Measurements from ENCODE around the gene GMCL2.
"Not testable (repeated sequence)": the region's sequence is repeated elsewhere in the genome, so short reads cannot be mapped to it uniquely, and the experiment has no call there.

The GMCL2 gene

DNA sequence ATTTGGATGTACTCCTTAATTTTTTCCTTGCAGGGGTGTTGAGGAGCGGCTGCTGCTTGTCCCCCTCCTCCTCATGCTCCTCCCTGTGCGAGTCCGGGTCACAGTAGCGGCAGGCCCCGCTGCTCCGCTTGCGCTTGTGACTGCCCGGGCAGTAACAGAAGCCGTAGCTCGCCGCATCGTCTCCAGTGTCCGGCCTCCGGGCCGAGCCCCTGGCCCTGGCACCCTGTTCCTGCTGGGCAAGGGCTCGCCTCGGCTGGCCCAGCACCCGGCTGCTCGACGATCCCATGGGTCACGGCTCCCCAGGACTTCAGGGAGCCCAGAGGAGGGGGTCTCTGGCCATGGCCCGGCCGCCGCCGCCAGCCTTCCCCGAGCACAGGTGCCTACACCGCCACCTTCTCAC, at the start of gene GMCL2:
Gene GMCL2, minus strand, starts transcription at position 358 of the 400 bp plus-strand sequence. Its CDS starts 72 bp downstream, at position 286.
- DNase-seq, result no peak

GRCh38 chr5:178236679-178237078, 49.5 kb upstream of the GMCL2 start:
- no peak for DNase-seq

GRCh38 chr5:178236126-178236525, 49.0 kb upstream of the GMCL2 start:
- DNase-seq, result no peak

DNA sequence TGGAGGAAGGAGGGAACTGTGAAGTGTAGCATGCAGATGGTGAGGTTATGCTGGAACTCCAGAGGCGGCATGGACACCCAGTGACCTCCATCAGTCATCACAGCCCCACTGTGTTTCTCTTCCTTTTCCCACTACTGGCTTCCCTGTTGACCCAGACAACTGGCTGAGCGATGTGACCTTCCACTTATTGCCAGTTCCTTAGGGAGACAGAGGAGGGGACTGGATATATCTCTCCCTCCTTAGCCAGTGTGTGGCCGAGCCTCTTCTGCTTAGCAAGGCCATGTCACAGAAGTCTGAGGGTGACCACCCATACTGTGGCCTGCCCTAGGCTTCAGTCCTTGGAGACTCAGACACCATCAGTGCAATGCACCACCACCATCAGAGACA, 48.4 kb upstream of the GMCL2 start:
- no peak for DNase-seq

GRCh38 chr5:178234750-178235587, 47.8 kb upstream of the GMCL2 start:
- DNase-seq, result peak; percentile 54 to 70

DNA sequence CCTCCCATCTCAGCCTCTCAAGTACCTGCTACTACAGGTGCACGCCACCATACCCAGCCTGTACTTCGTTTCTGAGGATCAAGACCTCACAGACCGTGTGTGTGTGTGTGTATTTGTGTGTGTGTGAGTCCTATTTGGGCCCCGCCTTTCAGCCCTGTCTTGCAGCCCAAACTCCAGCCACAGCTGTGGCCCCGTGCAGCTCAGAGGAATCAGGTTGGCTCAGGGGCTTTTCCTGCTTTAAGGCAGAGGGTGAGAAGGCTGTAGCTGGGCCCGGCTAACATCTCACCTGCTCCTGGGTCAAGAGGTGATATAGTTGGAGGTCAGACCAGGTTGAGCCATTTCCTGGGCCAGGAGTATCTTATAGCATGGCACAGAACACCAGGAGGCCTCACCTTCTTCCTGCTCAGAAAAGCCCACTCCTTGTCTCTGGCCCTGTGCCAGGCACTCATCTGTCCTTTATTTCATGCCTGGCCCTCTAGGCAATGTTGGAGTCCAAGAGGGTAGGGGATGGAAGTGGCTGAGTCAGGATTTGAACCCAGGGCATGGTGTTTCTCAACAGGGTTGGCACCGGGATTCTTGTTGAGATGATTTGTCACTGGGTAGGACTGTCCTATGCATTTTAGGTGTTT, 47.1 kb upstream of the GMCL2 start:
- DNase-seq, result no peak

DNA sequence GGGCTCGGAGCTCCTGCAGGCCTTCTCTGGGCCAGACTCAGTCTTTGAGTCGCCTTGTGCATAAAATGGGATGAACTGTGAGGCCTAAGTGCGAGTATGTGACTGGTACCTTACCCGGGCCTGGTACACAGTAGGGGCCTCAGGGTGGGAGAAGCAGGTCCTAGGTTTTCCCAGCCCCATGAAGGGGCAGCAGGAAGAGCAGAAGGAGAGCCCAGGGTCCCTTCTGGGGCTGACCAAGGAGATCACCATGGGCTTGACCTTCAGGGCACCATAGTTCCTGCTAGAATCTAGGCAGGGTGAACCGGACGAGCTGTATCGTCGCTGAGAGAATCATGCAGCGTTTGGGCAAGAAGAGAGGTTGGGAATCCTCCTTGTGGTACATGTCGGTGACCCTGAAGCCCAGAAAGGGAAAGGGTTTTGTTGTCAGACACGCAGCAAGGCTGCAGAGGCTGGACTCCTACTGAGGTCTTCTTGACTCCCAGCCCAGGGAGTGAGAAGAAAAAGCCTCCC, 45.8 kb upstream of the GMCL2 start:
- DNase-seq, result no peak

DNA sequence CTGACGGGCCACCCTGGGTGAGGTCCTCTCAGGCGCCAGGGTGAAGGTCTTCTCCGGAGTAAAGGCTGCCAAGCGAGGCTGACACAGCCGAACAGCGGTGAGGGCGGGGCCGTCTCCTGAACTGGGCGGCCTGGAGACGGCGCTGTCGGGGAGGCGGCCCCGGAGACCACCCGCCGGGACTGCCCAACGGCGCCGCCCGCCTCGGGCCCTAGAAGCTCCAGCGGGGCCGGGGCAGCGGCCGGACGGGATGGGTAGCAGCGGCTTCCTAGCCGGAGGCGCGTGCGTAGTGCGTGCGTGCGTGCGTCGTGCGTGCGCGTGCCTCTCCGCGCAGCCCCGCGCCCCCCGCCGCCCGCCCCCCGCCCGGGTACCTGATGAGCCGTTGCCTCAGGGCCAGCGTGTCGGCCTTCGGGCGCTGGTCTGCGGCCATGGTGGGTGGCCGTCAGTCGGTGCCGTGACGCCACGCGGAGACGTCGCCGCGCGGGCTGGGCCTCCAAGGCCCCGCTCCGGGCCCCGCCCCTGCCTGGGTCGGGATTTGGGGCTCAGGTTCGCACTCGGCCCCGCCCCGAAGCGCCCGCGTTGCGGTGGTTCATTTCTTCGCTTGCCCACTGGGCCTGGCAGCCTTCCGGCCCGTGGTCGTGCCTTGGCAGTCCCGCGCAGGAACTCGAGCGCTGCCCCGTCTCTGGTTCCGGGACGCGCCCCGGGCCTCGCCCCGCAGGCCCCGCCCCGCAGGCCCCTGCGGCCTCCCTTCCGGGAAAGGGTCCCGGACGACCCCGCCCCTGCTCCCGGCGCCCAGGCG, 45.2 kb upstream of the GMCL2 start, which contains the start of gene PHYKPL:
Gene PHYKPL, minus strand, starts transcription at position 679 of the 796 bp plus-strand sequence. Its CDS starts 252 bp downstream, at position 427.
- DNase-seq, result peak; percentile 53 to 55

GRCh38 chr5:178231539-178232123, 44.5 kb upstream of the GMCL2 start:
- no peak for DNase-seq

- DNase-seq, result no peak
Observed at GRCh38 chr5:178230879-178231538, 43.8 kb upstream of the GMCL2 start.

- DNase-seq, result no peak
Observed at GRCh38 chr5:178229861-178230260, 42.7 kb upstream of the GMCL2 start.

- DNase-seq, result not testable (repeated sequence)
Observed at GRCh38 chr5:178229111-178229510, 41.9 kb upstream of the GMCL2 start.

DNA sequence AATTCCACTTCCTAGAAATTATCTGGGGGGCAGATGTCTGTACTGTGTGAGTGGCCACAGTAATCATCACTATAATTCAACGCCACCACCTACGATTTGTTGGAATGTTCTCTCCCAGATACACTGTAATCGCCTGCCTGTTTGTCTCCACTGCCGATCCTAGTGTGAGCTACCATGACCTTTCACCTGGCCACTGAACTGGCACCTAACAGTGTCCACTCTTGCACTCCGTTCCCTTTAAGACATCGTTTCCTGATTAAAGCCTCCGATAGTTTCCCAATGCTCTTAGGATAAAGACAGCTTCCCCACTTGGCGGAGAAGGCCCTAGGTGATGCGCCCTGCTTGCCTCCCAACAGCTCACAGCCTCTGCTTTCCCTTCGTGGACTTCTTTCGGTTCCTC, 41.4 kb upstream of the GMCL2 start:
- DNase-seq, result no peak

- no peak for DNase-seq
Observed at GRCh38 chr5:178227929-178228328, 40.8 kb upstream of the GMCL2 start.

- DNase-seq, result no peak
Observed at GRCh38 chr5:178227138-178227659, 40.0 kb upstream of the GMCL2 start.

DNA sequence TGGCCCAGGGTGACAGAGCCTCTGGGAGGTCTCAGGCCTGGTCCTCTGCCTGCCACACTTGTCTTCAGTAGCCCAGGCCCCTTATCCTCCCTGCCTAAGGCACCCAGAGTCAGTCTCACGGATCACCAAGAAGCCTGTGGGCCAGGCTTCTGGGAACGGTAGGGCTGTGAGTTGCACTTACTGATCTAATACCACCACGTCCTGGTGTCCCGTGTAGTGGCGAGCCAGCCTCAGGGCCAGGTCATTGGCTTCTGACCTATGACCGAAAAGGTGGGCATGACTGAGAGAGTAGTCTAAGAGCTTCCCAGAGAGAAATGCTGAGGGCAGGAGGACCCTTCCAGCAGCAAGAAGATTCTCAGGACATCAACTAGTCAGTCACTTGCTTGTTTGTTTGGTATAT, 38.0 kb upstream of the GMCL2 start:
- DNase-seq, result no peak

DNA sequence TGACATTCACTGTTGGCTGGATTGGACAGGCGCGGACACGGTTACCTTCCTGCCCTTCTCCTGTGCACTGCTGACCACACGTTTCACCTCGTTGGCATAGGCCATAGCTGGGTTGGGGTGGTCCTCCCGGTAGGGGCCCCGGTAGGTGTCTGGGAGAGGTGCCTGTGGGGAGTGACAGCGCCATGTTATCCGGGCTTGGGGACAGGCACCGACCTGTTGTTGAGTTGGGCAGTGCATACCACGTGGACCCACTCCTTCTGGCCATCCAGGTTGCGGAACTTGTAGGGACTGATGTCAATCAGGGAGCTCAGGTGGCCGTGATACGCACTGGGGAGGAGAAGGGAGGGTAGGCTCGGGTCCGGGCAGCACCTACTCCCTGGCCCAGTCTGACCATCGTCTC, 37.2 kb upstream of the GMCL2 start:
- no peak for DNase-seq

DNA sequence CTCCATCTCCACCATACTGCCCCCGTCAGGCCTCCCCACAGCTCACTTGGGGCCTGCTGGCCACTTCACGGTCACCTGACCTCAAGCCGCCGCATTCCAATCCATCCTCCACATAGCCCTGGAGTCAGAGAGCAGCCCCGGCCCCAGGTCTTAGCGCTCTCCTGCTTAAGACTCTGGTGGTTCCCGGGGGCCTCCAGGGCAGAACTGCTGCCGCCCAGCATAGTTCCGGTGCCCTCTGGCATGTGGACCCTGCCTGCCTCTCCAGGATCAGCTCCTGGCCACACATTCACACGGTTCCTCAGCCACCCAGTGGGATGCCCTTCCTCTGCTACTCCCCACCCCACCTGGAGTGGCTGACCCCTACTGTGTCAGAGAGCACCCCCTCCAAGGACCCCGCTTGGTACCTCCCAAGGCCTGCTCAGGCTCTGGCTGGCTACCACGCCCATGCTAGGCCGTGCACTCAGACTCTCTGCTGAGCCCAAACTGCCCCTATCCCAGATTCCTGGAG, 36.7 kb upstream of the GMCL2 start:
- DNase-seq, result no peak

- no peak for DNase-seq
Observed at GRCh38 chr5:178223196-178223773, 36.1 kb upstream of the GMCL2 start.

GRCh38 chr5:178222292-178222691, 35.1 kb upstream of the GMCL2 start:
- DNase-seq, result no peak

GRCh38 chr5:178221853-178222252, 34.7 kb upstream of the GMCL2 start:
- DNase-seq, result no peak
